Osteocyte (in vitro differentiated cells): Measurements from ENCODE around the gene CADM1. TPM values are rescaled to one million over a fixed set of nuclear protein-coding genes. Genes with fewer than 3 reads are reported as not detected.

Source experiments
- DNase-seq: peaks from one replicate; pipeline ENCODE4 v3.0.0; 2021; ENCODE audit warnings: mixed read lengths; ENCODE audit not compliant: unreplicated experiment; ENCODE audit errors: extremely low spot score
- H3K27ac Mint-ChIP-seq: one replicate; pipeline ENCODE4 v1.8.0; 2021; ENCODE audit warnings: mild to moderate bottlenecking, mixed read lengths; ENCODE audit not compliant: unreplicated experiment
- H3K27me3 Mint-ChIP-seq: one replicate; pipeline ENCODE4 v1.8.0; 2021; ENCODE audit warnings: mixed read lengths; ENCODE audit not compliant: unreplicated experiment
- H3K36me3 Mint-ChIP-seq: one replicate; pipeline ENCODE4 v1.8.0; 2021; ENCODE audit warnings: mixed read lengths; ENCODE audit not compliant: unreplicated experiment
- H3K4me1 Mint-ChIP-seq: one replicate; pipeline ENCODE4 v1.8.0; 2021; ENCODE audit warnings: mixed read lengths; ENCODE audit not compliant: unreplicated experiment
- H3K4me3 Mint-ChIP-seq: one replicate; pipeline ENCODE4 v1.8.0; 2021; ENCODE audit warnings: mild to moderate bottlenecking, moderate library complexity, mixed read lengths; ENCODE audit not compliant: unreplicated experiment
- H3K9me3 Mint-ChIP-seq: one replicate; pipeline ENCODE4 v1.8.0; 2021; ENCODE audit warnings: mixed read lengths; ENCODE audit not compliant: unreplicated experiment
- CTCF ChIP-seq: fragments of 200-600 bp; sonication (generic); IDR thresholded peaks from 2 replicates; pipeline ENCODE4 v1.5.0; 2021; ENCODE audit warnings: antibody characterized with exemption, mild to moderate bottlenecking, moderate library complexity
- total RNA-seq: library from RNA; stranded (reverse); gene quantifications from 2 replicates; pipeline ENCODE4 v1.2.1, GENCODE V29; 2021

Gene CADM1
- total RNA-seq, 1 donor from 2014 or later = 24.2 TPM

- Mint-ChIP-seq H3K9me3 (no peaks in the 10 kb centered on the region), H3K36me3 (no peaks in the 10 kb centered on the region), H3K4me1 (peaks cover 3% of the 10 kb centered on the region), H3K27ac (no peak overlapping the region), H3K4me3 (no peak overlapping the region), H3K27me3 (no peaks in the 10 kb centered on the region)
- no peak for DNase-seq
- no peak for TF ChIP-seq CTCF
Measured at GRCh38 chr11:115366826-115367225, 137.4 kb downstream of the CADM1 start.

- Mint-ChIP-seq H3K4me1 (peaks cover 3% of the 10 kb centered on the region), H3K9me3 (no peaks in the 10 kb centered on the region), H3K27me3 (no peaks in the 10 kb centered on the region), H3K36me3 (no peaks in the 10 kb centered on the region), H3K4me3 (no peak overlapping the region), H3K27ac (no peak overlapping the region)
- TF ChIP-seq CTCF = no peak
- no peak for DNase-seq
Measured at GRCh38 chr11:115365907-115366306, 138.3 kb downstream of the CADM1 start.

GRCh38 chr11:115364896-115365295 lies 139.3 kb downstream of the CADM1 start:
- no peak overlapping the region for H3K27ac Mint-ChIP-seq
- H3K9me3 Mint-ChIP-seq = no peaks in the 10 kb centered on the region
- no peak for TF ChIP-seq CTCF
- no peaks in the 10 kb centered on the region for H3K36me3 Mint-ChIP-seq
- no peak for DNase-seq
- H3K27me3 Mint-ChIP-seq = no peaks in the 10 kb centered on the region
- no peak overlapping the region for H3K4me3 Mint-ChIP-seq
- H3K4me1 Mint-ChIP-seq = peaks cover 3% of the 10 kb centered on the region

- DNase-seq = no peak
- peaks cover 3% of the 10 kb centered on the region for H3K4me1 Mint-ChIP-seq
- H3K36me3 Mint-ChIP-seq = no peaks in the 10 kb centered on the region
- no peaks in the 10 kb centered on the region for H3K9me3 Mint-ChIP-seq
- H3K4me3 Mint-ChIP-seq = no peak overlapping the region
- no peaks in the 10 kb centered on the region for H3K27me3 Mint-ChIP-seq
- TF ChIP-seq CTCF = no peak
- no peak overlapping the region for H3K27ac Mint-ChIP-seq
Measured at GRCh38 chr11:115363921-115364320, 140.3 kb downstream of the CADM1 start.

GRCh38 chr11:115363426-115363825 lies 140.8 kb downstream of the CADM1 start:
- H3K9me3 Mint-ChIP-seq = no peaks in the 10 kb centered on the region
- no peak for TF ChIP-seq CTCF
- H3K27ac Mint-ChIP-seq = no peak overlapping the region
- H3K4me1 Mint-ChIP-seq = peaks cover 3% of the 10 kb centered on the region
- DNase-seq = no peak
- no peaks in the 10 kb centered on the region for H3K27me3 Mint-ChIP-seq
- no peak overlapping the region for H3K4me3 Mint-ChIP-seq
- no peaks in the 10 kb centered on the region for H3K36me3 Mint-ChIP-seq
